ENCODE data around the gene TFE3. TPM values are rescaled to one million over a fixed set of nuclear protein-coding genes. Genes with fewer than 3 reads are reported as not detected.

TFE3 gene, protein sequence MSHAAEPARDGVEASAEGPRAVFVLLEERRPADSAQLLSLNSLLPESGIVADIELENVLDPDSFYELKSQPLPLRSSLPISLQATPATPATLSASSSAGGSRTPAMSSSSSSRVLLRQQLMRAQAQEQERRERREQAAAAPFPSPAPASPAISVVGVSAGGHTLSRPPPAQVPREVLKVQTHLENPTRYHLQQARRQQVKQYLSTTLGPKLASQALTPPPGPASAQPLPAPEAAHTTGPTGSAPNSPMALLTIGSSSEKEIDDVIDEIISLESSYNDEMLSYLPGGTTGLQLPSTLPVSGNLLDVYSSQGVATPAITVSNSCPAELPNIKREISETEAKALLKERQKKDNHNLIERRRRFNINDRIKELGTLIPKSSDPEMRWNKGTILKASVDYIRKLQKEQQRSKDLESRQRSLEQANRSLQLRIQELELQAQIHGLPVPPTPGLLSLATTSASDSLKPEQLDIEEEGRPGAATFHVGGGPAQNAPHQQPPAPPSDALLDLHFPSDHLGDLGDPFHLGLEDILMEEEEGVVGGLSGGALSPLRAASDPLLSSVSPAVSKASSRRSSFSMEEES
- polyA plus RNA-seq (ENCODE audit: insufficient read length): 32.2 TPM
- long read RNA-seq, donor 1, partial matches to known transcripts: 25 of 34 reads
- long read RNA-seq, donor 1, other reads (novel, unspliced or antisense): 0 of 34 reads
- long read RNA-seq, donor 2, partial matches to known transcripts: 0 of 4 reads
- long read RNA-seq, donor 2, other reads (novel, unspliced or antisense): 0 of 4 reads
- long read RNA-seq, donor 3, transcript TFE3-201 (10 exons, 3,415 nt): major isoform, 5 of 17 reads
- long read RNA-seq, donor 3, partial matches to known transcripts: 7 of 17 reads
- long read RNA-seq, donor 3, other reads (novel, unspliced or antisense): 0 of 17 reads
- long read RNA-seq, donor 4: 0 reads
- long read RNA-seq, donor 5, transcript TFE3-201 (10 exons, 3,415 nt): major isoform, 5 of 7 reads
- long read RNA-seq, donor 5, partial matches to known transcripts: 0 of 7 reads
- long read RNA-seq, donor 5, other reads (novel, unspliced or antisense): 0 of 7 reads
- long read RNA-seq, donor 6, partial matches to known transcripts: 6 of 8 reads
- long read RNA-seq, donor 6, other reads (novel, unspliced or antisense): 0 of 8 reads
- long read RNA-seq, donor 7, partial matches to known transcripts: 6 of 8 reads
- long read RNA-seq, donor 7, other reads (novel, unspliced or antisense): 0 of 8 reads
- long read RNA-seq, donor 8, partial matches to known transcripts: 0 of 3 reads
- long read RNA-seq, donor 8, other reads (novel, unspliced or antisense): 0 of 3 reads

DNA sequence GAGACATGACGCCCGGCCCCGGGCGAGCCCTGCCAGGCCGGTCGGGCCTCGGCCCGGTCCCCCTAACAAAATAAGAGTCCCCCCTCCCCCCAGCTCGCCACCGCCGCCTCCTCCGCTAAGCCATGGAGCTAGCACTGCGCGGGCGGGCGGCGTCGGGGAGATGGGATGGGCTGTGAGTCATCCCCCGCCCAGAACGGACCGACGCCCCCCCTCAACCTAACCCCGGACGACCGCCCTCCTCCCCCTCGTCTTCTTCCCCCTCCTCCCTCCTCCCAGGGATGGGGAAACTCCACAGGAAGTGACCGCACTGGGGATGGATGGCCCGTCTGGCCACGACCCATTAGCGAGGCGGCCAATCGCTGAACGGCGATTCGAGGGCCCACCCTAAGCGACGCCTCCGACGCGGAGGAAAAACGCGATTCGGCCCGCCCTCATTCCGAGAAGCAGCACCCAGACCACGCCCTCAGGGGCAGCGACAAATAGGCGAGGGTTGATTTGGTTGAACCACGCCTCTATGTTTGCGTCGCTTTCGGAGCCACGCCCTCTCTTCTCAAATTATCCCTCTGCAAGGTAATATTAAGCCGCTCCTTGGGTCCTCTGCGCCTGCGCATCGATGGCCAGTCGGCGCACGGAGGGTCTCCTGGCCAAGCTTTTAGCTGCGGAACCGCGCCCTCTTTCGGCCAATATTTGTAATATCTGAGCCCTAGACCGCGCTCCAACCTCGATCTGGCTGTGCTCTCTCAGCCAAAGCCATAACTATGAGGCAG lies at the start of gene TFE3:
TFE3 (minus strand) TSS at position 138 of the 767 bp plus-strand sequence; CDS start at position 7, 131 bp downstream.
- peak; percentile 97 for DNase-seq

DNA sequence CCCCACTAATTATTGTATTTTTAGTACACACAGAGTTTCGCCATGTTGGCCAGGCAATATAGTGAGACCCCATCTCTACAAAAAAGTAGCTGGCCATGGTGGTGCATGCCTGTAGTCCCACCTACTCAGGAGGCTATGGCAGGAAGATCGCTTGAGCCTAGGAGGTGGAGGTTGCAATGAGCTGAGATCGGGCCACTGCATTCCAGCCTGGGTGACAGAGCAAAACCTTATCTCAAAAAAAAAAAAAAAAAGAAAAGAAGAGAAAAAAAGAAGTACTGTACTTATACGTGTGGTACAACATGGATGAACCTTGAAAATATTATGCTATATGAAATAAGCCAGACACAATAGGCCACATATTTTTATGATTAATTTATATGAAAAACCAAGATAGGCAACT lies 46.4 kb upstream of the TFE3 start:
- DNase-seq: no peak

DNA sequence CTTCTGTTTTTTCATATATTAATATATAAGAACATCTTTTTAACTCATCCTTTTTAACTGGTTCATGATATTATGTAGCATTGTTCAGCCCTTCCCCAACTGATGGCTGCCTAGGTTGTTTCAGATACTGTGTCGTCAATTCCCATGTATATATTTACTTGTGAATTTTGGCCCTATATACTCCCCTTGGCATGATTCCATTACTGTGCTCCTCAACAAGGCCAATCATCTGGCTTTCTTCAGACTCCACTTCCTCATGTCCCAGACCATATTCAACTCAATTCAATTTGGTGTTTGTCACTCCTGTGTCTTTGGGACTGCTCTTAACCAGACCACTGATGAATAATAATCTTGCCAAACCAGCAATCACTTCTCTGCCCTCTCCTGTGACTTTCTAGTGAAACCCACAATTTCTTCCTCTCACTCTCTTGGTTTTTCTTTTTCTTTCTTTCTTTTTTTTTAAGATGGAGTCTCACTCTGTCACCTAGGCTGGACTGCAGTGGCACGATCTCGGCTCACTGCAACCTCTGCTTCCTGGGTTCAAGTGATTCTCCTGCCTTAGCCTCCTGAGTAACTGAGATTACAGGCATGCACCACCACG lies 39.2 kb upstream of the TFE3 start:
- DNase-seq: no peak

DNA sequence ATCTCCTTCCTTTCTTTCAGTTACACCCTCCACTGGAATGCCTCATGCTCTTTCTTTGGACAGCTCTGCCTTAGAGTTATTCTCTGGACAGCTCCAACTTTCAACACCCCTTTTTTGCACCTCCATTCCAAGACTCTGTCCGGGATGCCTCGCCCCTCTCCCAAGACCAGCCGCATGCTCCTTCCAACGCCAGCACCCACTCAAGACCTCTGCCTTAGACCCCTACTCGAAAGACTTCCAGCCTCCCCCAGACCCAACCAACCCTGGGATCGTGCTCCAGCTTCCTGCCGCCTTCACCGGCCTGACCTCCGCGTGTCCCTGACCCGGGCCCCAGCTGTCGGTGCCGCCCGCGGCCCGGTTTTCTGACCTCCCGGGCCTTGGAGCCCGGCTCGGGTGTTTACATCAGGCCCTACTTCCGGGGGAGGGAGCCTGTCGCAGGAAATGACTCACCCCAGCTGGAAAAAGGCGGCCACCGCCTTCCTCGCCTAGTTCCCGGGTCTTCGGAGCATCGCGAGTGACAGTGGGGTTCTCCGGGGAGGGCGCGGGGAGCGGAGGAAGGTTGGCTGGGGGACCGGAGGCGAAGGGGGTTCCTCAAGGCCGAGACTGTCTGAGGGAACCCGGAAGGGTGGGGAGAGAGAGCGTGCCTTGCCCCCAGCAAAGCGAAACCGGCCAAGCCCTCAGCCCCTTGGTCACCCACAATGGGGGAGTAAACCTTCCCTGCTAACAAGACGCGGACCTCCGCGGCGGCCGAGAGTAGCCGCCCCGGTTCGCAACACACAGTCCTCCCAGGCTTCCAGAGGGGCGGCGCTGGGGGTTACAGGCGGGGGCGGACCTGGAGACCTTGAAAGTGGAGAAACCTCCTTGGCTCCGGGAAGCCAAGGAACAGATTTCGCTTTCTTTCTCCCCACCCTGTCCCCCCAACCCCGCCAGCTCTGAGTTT lies 36.6 kb upstream of the TFE3 start, which contains the start of gene WDR45:
WDR45 (minus strand) TSS at position 399 of the 940 bp plus-strand sequence. CDS start 1,792 bp downstream, outside the sequence.
- no peak for DNase-seq

DNA sequence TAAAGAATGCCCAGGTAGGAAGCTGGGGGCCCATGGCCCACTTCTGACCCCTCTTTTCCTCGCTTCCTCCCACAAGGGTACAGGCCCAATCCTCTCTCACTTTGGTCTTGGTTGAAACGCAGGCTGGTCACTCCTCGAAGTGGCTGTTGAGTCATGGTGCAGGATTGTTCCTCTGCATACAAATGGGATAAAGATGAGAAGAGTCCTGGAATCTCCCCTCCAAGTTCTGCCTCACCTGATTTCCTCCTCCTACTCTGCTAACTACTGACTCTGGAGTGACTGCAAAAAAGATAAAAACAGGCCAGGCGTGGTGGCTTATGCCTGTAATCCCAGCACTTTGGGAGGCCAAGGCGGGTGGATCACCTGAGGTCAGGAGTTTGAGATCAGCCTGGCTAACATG lies 34.8 kb upstream of the TFE3 start:
- no peak for DNase-seq

GRCh38 chrX:49075347-49075746 lies 32.2 kb upstream of the TFE3 start:
- no peak for DNase-seq

DNA sequence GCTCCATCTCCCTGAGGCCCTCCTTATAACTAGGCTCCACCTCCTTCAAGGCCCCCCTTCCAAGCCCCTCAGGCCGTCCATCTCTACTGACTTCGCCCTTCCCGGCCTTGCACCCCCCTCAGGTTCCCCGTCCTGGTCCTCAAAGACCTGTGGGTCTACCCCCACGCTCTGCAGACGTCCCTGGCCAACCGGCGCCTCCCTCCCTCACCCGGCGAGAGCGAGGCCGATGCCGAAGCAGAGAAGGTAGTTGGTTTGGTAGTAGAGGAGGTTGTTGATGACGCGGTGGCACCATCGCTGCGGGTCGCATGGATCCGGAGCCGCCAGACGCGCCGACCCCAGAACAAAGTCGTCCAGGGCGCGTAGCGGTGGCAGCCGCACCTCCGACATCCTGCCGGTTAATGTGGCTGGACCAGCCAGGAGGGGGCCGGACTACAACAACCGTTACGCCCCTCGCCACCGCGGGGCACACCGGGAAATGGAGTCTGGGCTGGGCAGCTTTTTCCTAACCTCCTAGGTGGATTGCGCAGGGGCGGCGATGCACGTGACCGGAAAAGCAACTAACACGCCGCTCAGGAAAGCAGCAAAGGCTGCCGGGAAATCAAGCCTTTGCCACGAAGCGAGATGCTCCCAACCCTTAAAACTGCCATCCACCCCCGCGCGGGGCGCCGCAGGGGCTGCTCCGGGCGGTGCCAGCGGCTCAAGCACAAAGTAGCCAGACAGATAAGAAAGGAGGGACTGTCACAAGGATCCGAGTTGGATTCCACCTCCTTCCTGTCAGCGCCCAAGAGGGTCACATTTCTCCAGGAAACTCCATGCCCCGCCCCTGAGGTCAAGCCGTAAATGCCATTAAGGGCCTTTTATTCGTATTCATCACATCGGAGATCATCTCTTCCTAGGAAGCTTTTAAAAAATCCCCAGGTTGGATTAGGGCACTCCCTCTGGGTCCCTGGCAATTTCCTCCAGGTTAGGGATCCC lies 30.7 kb upstream of the TFE3 start, which contains the start of gene PRAF2:
PRAF2 (minus strand) TSS at position 402 of the 975 bp plus-strand sequence; CDS start at position 387, 15 bp downstream.
- peak; percentile 86 for DNase-seq

DNA sequence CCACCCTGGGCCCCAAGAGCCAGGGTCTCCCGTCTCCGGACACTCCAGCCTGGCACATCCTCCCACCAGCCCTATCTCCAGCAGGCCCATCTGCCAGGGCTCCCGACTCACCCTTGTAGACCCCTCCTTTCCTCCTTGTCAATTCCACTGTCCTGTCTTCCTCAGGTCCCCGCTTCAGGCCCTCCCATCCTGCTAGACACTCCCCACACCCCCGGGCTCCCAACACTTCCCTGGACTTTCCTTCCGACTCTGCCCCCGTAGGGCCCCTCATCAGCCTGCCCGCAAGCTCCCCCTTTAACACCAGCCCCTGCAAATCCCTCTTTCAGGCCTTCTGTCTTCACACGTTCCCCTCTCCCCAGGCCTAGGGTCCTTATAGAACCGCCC lies 29.5 kb upstream of the TFE3 start:
- no peak for DNase-seq

- DNase-seq: peak; percentile 65
Observed at GRCh38 chrX:49071877-49072711, 28.9 kb upstream of the TFE3 start.

GRCh38 chrX:49070988-49071387 lies 27.8 kb upstream of the TFE3 start:
- DNase-seq: no peak

GRCh38 chrX:49069038-49069437 lies 25.9 kb upstream of the TFE3 start:
- no peak for DNase-seq

DNA sequence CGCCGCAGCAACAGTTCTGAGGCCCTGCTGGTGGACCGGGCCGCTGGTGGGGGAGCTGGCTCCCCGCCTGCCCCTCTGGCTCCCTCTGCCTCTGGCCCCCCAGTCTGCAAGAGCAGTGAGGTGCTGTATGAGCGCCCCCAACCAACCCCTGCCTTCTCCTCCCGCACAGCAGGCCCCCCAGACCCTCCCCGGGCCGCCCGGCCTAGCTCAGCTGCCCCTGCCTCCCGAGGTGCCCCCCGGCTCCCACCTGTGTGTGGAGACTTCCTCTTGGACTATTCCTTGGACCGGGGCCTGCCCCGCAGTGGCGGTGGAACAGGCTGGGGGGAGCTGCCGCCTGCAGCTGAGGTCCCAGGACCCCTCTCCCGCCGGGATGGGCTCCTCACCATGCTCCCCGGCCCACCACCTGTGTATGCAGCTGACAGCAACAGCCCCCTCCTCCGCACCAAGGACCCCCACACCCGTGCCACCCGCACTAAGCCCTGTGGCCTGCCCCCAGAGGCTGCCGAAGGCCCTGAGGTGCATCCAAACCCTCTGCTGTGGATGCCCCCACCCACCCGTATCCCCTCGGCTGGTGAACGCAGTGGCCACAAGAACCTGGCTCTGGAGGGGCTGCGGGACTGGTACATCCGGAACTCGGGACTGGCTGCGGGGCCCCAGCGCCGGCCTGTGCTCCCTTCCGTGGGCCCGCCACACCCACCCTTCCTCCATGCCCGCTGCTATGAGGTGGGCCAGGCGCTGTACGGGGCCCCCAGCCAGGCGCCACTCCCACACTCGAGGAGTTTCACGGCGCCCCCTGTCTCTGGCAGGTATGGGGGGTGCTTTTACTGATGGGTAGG lies 24.3 kb upstream of the TFE3 start:
- DNase-seq: no peak

- no peak for DNase-seq
Observed at GRCh38 chrX:49066690-49067089, 23.5 kb upstream of the TFE3 start.

GRCh38 chrX:49066278-49066677 lies 23.1 kb upstream of the TFE3 start:
- no peak for DNase-seq

DNA sequence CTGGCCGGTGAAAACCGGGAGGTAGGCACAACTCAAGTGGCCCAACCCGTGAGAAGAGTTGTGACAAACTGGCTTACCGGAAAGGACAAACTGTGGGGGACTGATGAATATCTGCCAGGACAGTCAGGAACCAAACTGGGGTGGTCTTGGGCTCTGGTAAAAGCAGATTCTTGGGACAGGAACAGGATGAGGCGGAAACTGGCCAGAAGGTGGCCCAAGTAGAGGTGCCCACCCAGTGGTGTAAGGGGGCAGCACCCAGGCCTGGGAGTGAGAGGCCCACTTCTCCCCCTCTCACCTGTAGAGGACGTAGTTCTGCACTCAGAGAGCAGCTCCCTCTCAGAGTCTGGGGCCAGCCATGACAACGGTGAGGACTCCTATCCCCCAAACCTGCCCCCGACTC lies 21.6 kb upstream of the TFE3 start:
- no peak for DNase-seq

DNA sequence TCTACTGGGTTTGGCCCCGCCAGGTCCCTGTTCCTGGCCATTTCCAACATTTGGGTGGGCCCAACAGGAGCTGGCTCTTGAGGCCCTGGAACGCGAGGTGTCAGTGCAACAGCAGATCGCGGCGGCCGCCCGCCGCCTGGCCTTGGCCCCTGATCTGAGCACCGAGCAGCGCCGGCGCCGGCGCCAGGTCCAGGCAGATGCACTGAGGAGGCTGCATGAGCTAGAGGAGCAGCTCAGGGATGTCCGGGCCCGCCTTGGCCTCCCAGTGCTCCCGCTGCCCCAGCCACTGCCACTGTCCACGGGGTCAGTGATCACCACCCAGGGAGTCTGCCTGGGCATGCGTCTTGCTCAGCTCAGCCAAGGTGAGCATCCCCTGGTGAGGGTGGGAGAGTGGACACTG lies 21.1 kb upstream of the TFE3 start:
- DNase-seq: no peak
